ENCODE measurements around the gene KAT8. TPM values are rescaled to one million over a fixed set of nuclear protein-coding genes. Genes with fewer than 3 reads are reported as not detected.

The KAT8 gene
- total RNA-seq, 1 donor = 24.6 TPM

DNA sequence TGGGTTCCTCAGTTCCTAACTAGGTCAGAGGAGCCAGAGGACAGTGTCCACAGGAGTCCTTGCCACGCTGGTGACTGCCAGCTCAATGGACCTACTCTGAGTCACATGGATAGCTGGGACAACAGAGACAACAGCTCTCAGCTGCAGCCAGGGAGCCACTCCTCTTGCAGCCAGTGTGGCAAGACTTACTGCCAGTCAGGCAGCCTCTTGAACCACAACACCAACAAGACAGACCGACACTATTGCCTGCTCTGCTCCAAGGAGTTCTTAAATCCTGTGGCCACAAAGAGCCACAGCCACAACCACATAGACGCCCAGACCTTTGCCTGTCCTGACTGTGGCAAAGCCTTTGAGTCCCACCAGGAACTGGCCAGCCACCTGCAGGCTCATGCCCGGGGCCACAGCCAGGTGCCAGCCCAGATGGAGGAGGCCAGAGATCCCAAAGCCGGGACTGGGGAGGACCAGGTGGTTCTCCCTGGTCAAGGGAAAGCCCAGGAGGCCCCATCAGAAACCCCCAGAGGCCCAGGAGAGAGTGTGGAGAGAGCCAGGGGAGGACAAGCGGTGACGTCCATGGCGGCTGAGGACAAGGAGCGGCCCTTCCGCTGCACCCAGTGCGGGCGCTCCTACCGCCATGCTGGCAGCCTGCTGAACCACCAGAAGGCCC, 36.6 kb upstream of the KAT8 start:
- TF ChIP-seq, protein P1, sequence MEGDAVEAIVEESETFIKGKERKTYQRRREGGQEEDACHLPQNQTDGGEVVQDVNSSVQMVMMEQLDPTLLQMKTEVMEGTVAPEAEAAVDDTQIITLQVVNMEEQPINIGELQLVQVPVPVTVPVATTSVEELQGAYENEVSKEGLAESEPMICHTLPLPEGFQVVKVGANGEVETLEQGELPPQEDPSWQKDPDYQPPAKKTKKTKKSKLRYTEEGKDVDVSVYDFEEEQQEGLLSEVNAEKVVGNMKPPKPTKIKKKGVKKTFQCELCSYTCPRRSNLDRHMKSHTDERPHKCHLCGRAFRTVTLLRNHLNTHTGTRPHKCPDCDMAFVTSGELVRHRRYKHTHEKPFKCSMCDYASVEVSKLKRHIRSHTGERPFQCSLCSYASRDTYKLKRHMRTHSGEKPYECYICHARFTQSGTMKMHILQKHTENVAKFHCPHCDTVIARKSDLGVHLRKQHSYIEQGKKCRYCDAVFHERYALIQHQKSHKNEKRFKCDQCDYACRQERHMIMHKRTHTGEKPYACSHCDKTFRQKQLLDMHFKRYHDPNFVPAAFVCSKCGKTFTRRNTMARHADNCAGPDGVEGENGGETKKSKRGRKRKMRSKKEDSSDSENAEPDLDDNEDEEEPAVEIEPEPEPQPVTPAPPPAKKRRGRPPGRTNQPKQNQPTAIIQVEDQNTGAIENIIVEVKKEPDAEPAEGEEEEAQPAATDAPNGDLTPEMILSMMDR (IDR thresholded peaks at IDR 0.05; ENCODE audit: insufficient read depth, low read depth, low read length) = no peak
- no peak for DNase-seq (ENCODE audit: low read depth)
- no peak overlapping the region for H3K4me3 ChIP-seq (ENCODE audit: low read depth, low read length)

DNA sequence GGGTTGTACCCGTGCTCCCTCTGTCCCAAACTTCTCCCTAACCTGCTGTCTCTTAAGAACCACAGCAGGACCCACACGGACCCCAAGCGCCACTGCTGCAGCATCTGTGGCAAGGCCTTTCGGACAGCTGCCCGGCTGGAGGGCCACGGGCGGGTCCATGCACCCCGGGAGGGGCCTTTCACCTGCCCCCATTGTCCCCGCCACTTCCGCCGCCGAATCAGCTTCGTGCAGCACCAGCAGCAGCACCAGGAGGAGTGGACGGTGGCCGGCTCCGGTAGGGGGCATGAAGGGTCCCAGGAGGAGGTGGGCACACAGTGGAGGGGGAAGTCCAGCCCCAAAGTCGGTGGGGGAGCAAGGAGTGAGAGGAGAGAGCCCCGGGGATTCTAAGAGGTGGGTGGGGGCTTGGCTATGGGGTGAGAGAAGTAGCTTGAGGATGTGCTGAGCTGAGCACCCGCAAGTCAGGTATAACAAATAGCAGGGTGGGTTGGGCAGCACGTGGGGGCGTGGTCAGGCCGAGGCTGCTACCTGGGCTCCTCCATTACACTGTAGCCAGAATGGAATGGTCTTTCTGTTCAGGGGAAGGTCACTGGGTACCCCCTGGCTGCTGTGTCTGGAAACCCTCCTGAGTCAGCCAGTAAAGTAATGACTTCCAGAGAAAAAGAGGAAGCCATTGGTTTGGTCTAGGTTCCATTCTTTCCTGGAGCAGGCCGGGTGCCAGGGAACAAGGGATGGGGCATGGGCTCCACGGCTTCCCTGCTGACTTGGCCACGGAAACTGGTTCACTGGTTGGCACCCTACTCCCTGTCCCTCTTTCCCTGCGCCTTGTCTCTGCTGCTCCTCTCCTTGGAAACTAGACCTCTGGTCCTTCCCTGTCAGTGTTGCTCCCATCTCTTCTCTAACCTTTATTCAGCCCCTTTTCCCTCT, 35.8 kb upstream of the KAT8 start:
- H3K4me3 ChIP-seq (ENCODE audit: low read depth, low read length) = no peak overlapping the region
- DNase-seq (ENCODE audit: low read depth) = no peak
- TF ChIP-seq, protein P1 (IDR thresholded peaks at IDR 0.05; ENCODE audit: insufficient read depth, low read depth, low read length) = no peak

DNA sequence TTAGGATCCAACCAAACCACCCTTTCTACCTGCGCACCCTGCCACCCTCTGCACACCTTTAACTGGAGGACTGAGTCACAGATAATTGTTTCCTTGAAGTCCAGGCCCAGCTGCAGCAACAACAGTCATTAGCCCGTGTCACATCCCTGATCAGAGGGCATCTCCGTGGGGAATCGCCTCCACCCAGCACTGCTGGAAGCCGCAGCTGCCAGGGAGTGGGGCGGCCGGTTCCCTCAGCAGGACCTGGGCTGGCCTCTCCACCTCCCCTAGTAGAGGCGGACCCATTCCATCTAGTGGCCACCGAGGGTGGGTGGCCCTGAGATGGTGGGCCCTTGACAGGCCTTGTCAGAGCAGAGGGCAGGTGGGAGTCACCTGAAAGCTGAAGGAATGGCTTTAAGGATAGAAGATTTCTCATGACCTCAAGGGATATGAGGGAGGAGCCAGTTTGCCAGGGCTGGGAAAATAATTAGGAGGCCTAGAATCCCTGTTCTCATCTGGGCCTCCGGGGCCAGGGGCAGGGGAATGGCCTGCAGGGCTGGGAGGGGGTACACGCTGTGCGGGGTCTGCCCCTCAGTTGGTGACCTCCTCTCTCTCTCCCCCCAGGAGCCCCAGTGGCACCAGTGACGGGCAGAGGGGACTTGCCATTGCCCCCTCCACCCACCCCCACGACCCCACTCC, 35.0 kb upstream of the KAT8 start:
- DNase-seq (ENCODE audit: low read depth) = no peak
- H3K4me3 ChIP-seq (ENCODE audit: low read depth, low read length) = no peak overlapping the region
- TF ChIP-seq, protein P1 (IDR thresholded peaks at IDR 0.05; ENCODE audit: insufficient read depth, low read depth, low read length) = no peak

DNA sequence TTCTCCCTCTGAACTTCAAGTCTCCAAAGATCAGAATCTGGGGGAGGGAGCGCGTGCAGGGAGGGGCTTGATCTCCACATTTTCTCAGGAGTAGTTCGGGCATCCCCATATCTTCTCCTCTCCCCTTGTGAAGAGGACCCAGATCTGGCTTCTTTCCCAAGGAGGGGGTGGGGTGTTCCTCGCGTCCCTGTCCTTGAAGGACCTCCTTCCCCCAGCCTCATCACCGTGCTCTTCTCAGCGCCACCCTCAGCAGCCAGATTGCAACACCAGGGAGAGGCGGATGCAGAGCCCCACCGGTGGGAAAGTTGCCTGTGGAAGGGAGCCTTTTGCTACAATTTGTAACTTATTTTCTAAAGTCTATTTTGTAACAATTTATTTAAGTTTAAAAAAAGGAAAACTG, 34.4 kb upstream of the KAT8 start:
- TF ChIP-seq, protein P1 (IDR thresholded peaks at IDR 0.05; ENCODE audit: insufficient read depth, low read depth, low read length) = no peak
- DNase-seq (ENCODE audit: low read depth) = no peak
- H3K4me3 ChIP-seq (ENCODE audit: low read depth, low read length) = no peak overlapping the region

DNA sequence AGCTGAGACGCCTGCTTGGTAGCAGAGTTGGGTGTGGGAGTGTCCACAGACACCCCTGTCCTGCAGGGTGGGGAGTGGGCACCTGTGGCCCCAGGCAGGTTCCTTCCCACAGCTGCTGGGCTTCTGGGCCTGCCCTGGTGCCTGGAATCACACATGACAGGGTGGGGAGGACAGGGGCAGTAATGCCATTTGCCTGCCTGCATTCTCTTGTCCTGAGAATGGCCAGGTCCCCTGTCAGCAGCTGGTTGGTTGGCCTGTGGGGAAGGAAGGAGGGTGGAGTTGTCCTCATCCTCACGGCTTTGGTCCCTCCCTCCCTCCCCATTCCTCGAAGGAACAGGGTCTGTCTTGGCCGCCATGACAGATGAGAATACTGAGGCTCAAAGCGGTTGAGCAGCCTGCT, 33.9 kb upstream of the KAT8 start:
- DNase-seq (ENCODE audit: low read depth) = no peak
- no peak overlapping the region for H3K4me3 ChIP-seq (ENCODE audit: low read depth, low read length)
- TF ChIP-seq, protein P1 (IDR thresholded peaks at IDR 0.05; ENCODE audit: insufficient read depth, low read depth, low read length) = no peak

DNA sequence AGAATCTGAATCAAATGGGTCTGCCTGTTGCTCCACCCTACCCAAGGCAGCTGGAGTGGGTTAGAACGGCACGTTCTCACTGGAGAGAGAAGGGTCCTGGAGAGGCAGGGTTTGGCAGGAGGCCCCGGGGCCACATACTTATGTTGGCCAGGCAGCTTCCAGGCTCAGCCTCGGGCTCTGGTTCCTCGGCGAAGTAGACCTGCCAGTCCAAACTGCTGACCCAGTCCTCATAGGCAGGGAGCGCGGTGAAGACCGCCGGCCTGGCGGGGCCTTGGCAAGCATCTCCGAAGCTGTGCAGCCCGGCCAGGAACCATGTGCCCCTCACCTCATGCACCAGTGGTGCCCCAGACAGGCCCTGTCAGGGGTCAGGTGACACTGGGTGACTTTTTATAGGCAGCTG, 33.5 kb upstream of the KAT8 start:
- TF ChIP-seq, protein P1 (IDR thresholded peaks at IDR 0.05; ENCODE audit: insufficient read depth, low read depth, low read length) = no peak
- no peak overlapping the region for H3K4me3 ChIP-seq (ENCODE audit: low read depth, low read length)
- DNase-seq (ENCODE audit: low read depth) = no peak

Data from fibroblast of villous mesenchyme (primary cell).